ENCODE measurements around the gene TUBGCP2. TPM values are rescaled to one million over a fixed set of nuclear protein-coding genes. Genes with fewer than 3 reads are reported as not detected.

Gene TUBGCP2
- total and polyA plus RNA-seq, 2 donors from 2014 or later = 61.4 to 93.3 TPM

GRCh38 chr10:133286366-133286765 lies 22.3 kb downstream of the TUBGCP2 start:
- H3K4me1 ChIP-seq (ENCODE audit: control insufficient read depth in 2 of 3, insufficient read depth in 2 of 3, low read depth in 1 of 3, low read length in 3 of 3) = no peaks in the 10 kb centered on the region
- H3K9ac ChIP-seq (ENCODE audit: low read length in 3 of 3) = no peak overlapping the region
- H3K9me3 ChIP-seq (ENCODE audit: control insufficient read depth in 2 of 3, insufficient read depth in 1 of 3, low read length in 3 of 3) = no peaks in the 10 kb centered on the region
- no peak overlapping the region for H3K4me3 ChIP-seq (ENCODE audit: low read length in 3 of 3)
- no peak for DNase-seq
- no peak overlapping the region for H3K27ac ChIP-seq (ENCODE audit: low read depth in 2 of 2, low read length in 2 of 2)
- no peaks in the 10 kb centered on the region for H3K27me3 ChIP-seq (ENCODE audit: control insufficient read depth, insufficient read depth, low read length)
- TF ChIP-seq CTCF (IDR thresholded peaks at IDR 0.05; ENCODE audit: borderline replicate concordance, extremely low read depth, insufficient read depth) = no peak
- intact Hi-C loops (cut with DNase I) = no loop called here
- no peak for FAIRE-seq
- peaks cover 0 to 58% (median 32%) of the 10 kb centered on the region in 3 donors for H3K36me3 ChIP-seq (ENCODE audit: control insufficient read depth in 2 of 3, insufficient read depth in 3 of 3, low read length in 3 of 3)

- intact Hi-C loops (cut with DNase I) = no loop called here
- Histone ChIP-seq H3K27ac (ENCODE audit: low read depth in 2 of 2, low read length in 2 of 2) (no peak overlapping the region), H3K4me1 (ENCODE audit: control insufficient read depth in 2 of 3, insufficient read depth in 2 of 3, low read depth in 1 of 3, low read length in 3 of 3) (no peaks in the 10 kb centered on the region), H3K9me3 (ENCODE audit: control insufficient read depth in 2 of 3, insufficient read depth in 1 of 3, low read length in 3 of 3) (no peaks in the 10 kb centered on the region), H3K4me3 (ENCODE audit: low read length in 3 of 3) (no peak overlapping the region), H3K27me3 (ENCODE audit: control insufficient read depth, insufficient read depth, low read length) (no peaks in the 10 kb centered on the region), H3K9ac (ENCODE audit: low read length in 3 of 3) (no peak overlapping the region), H3K36me3 (ENCODE audit: control insufficient read depth in 2 of 3, insufficient read depth in 3 of 3, low read length in 3 of 3) (peaks cover 0 to 57% (median 32%) of the 10 kb centered on the region in 3 donors)
- FAIRE-seq = no peak
- no peak for DNase-seq
- no peak for TF ChIP-seq CTCF (IDR thresholded peaks at IDR 0.05; ENCODE audit: borderline replicate concordance, extremely low read depth, insufficient read depth)
These were observed 23.5 kb downstream of the TUBGCP2 start for GRCh38 chr10:133285217-133285616.

GRCh38 chr10:133283931-133284330 lies 24.7 kb downstream of the TUBGCP2 start:
- no peak overlapping the region for H3K27ac ChIP-seq (ENCODE audit: low read depth in 2 of 2, low read length in 2 of 2)
- H3K9ac ChIP-seq (ENCODE audit: low read length in 3 of 3) = no peak overlapping the region
- H3K4me1 ChIP-seq (ENCODE audit: control insufficient read depth in 2 of 3, insufficient read depth in 2 of 3, low read depth in 1 of 3, low read length in 3 of 3) = no peaks in the 10 kb centered on the region
- intact Hi-C loops (cut with DNase I) = no loop called here
- H3K27me3 ChIP-seq (ENCODE audit: control insufficient read depth, insufficient read depth, low read length) = no peaks in the 10 kb centered on the region
- H3K4me3 ChIP-seq (ENCODE audit: low read length in 3 of 3) = no peak overlapping the region
- FAIRE-seq (no peak), DNase-seq (no peak)
- no peaks in the 10 kb centered on the region for H3K9me3 ChIP-seq (ENCODE audit: control insufficient read depth in 2 of 3, insufficient read depth in 1 of 3, low read length in 3 of 3)
- no peak for TF ChIP-seq CTCF (IDR thresholded peaks at IDR 0.05; ENCODE audit: borderline replicate concordance, extremely low read depth, insufficient read depth)
- H3K36me3 ChIP-seq (ENCODE audit: control insufficient read depth in 2 of 3, insufficient read depth in 3 of 3, low read length in 3 of 3) = peaks cover 0 to 54% (median 35%) of the 10 kb centered on the region in 3 donors

GRCh38 chr10:133282846-133283390 lies 25.8 kb downstream of the TUBGCP2 start:
- H3K9ac ChIP-seq (ENCODE audit: low read length in 3 of 3) = no peak overlapping the region
- intact Hi-C loops (cut with DNase I) = no loop called here
- H3K36me3 ChIP-seq (ENCODE audit: control insufficient read depth in 2 of 3, insufficient read depth in 3 of 3, low read length in 3 of 3) = peaks cover 0 to 49% (median 30%) of the 10 kb centered on the region in 3 donors
- FAIRE-seq (no peak), DNase-seq (no peak)
- H3K9me3 ChIP-seq (ENCODE audit: control insufficient read depth in 2 of 3, insufficient read depth in 1 of 3, low read length in 3 of 3) = no peaks in the 10 kb centered on the region
- H3K4me1 ChIP-seq (ENCODE audit: control insufficient read depth in 2 of 3, insufficient read depth in 2 of 3, low read depth in 1 of 3, low read length in 3 of 3) = no peaks in the 10 kb centered on the region
- no peaks in the 10 kb centered on the region for H3K27me3 ChIP-seq (ENCODE audit: control insufficient read depth, insufficient read depth, low read length)
- H3K4me3 ChIP-seq (ENCODE audit: low read length in 3 of 3) = no peak overlapping the region
- H3K27ac ChIP-seq (ENCODE audit: low read depth in 2 of 2, low read length in 2 of 2) = no peak overlapping the region
- no peak for TF ChIP-seq CTCF (IDR thresholded peaks at IDR 0.05; ENCODE audit: borderline replicate concordance, extremely low read depth, insufficient read depth)
